Naive thymus-derived CD4-positive, alpha-beta T cell (primary cell): Measurements from ENCODE around the gene ACAA1. TPM values are rescaled to one million over a fixed set of nuclear protein-coding genes. Genes with fewer than 3 reads are reported as not detected.

ENCODE experiments used
- ATAC-seq: fragments of 150-1000 bp; cut with Tn5 transposase; 2 replicates; pipeline ENCODE4 v1.10.0; 2021; ENCODE audit warnings: mild to moderate bottlenecking, moderate library complexity
- CTCF ChIA-PET: fragments of 350-600 bp; sonication (Branson Sonifier 250); formaldehyde crosslinking; loops from one replicate; lab custom pipeline; 2021; ENCODE audit warnings: antibody characterized with exemption; lab: Charles Lee
- POLR2A ChIA-PET: fragments of 350-600 bp; sonication (Branson Sonifier 250); formaldehyde crosslinking; loops from one replicate; lab custom pipeline; 2021; ENCODE audit warnings: antibody characterized with exemption, inconsistent platforms; lab: Charles Lee
- DNase-seq, 9 donors: peaks; one replicate each; pipeline versions ENCODE4 v3.0.0 to v3.0.0-alpha.2; 2020 to 2022; ENCODE audit warnings: mixed read lengths in 1 of 9
- H3K27ac ChIP-seq: one replicate; pipeline ENCODE4 v1.7.0; 2013; ENCODE audit warnings: mild to moderate bottlenecking, low read depth, low read length, moderate library complexity
- H3K27me3 ChIP-seq, 2 donors: one replicate each; pipeline ENCODE4 v1.7.0; 2013; ENCODE audit warnings: low read length in 2 of 2, mild to moderate bottlenecking in 2 of 2, moderate library complexity in 2 of 2; ENCODE audit not compliant: control insufficient read depth in 2 of 2, insufficient read depth in 2 of 2
- H3K36me3 ChIP-seq, 3 experiments: 1 replicate in 2 of 3; 2 replicates in 1 of 3; pipeline ENCODE4 v1.7.0; 2013; ENCODE audit warnings: low read length in 3 of 3, mild to moderate bottlenecking in 3 of 3, moderate library complexity in 1 of 3; ENCODE audit not compliant: insufficient read depth in 3 of 3, control insufficient read depth in 2 of 3
- H3K4me1 ChIP-seq, 2 donors: one replicate each; pipeline ENCODE4 v1.7.0; 2013; ENCODE audit warnings: low read length in 2 of 2, mild to moderate bottlenecking in 2 of 2, moderate library complexity in 1 of 2; ENCODE audit not compliant: control insufficient read depth in 2 of 2, insufficient read depth in 2 of 2
- H3K4me3 ChIP-seq: 2 replicates; pipeline ENCODE4 v1.7.0; 2013; ENCODE audit warnings: mild to moderate bottlenecking, low read length
- H3K9me3 ChIP-seq, 3 experiments: 1 replicate in 2 of 3; 2 replicates in 1 of 3; pipeline ENCODE4 v1.7.0; 2013; ENCODE audit warnings: low read length in 3 of 3; ENCODE audit not compliant: control insufficient read depth in 2 of 3
- H3K27ac Mint-ChIP-seq, 9 donors: one replicate each; pipeline ENCODE4 v1.8.0; 2020 to 2022; ENCODE audit warnings: mixed read lengths in 9 of 9, mild to moderate bottlenecking in 8 of 9, moderate library complexity in 5 of 9, inconsistent platforms in 2 of 9
- H3K27me3 Mint-ChIP-seq, 5 donors: one replicate each; pipeline ENCODE4 v1.8.0; 2021 to 2022; ENCODE audit warnings: mixed read lengths in 5 of 5, mild to moderate bottlenecking in 1 of 5
- H3K36me3 Mint-ChIP-seq, 5 donors: one replicate each; pipeline ENCODE4 v1.8.0; 2020 to 2022; ENCODE audit warnings: mixed read lengths in 5 of 5, mild to moderate bottlenecking in 3 of 5, inconsistent platforms in 1 of 5
- H3K4me1 Mint-ChIP-seq, 7 donors: one replicate each; pipeline ENCODE4 v1.8.0; 2020 to 2022; ENCODE audit warnings: mixed read lengths in 7 of 7, mild to moderate bottlenecking in 3 of 7, inconsistent platforms in 1 of 7
- H3K4me3 Mint-ChIP-seq, 10 donors: one replicate each; pipeline ENCODE4 v1.8.0; 2020 to 2022; ENCODE audit warnings: mild to moderate bottlenecking in 10 of 10, mixed read lengths in 10 of 10, moderate library complexity in 6 of 10, inconsistent platforms in 2 of 10
- H3K9me3 Mint-ChIP-seq, 11 donors: one replicate each; pipeline ENCODE4 v1.8.0; 2020 to 2022; ENCODE audit warnings: mixed read lengths in 11 of 11, mild to moderate bottlenecking in 4 of 11, inconsistent platforms in 1 of 11, moderate library complexity in 1 of 11
- intact Hi-C, 2 donors: fragments of 100-400 bp; cut with micrococcal nuclease; formaldehyde crosslinking; loops; one replicate each; pipeline ENCODE4 v1.15.1; 2023
- polyA plus RNA-seq, 2 donors: library from polyadenylated mRNA; unstranded; fragments of 300-500 nt; fragmentation: Illumina TruSeq; gene quantifications; one replicate each; pipeline ENCODE4 v1.2.3, GENCODE V29; 2021
- total RNA-seq, 6 experiments: library from RNA in 5 of 6; stranded (reverse) in 5 of 6; gene quantifications; 1 replicate in 5 of 6; 2 replicates in 1 of 6; pipeline ENCODE4 v1.2.3 and lab custom pipeline; 2021 to 2026

The ACAA1 gene
- total and polyA plus RNA-seq, 7 experiments from 2014 or later = 64.4 to 129 (median 90.1) TPM

- Mint-ChIP-seq H3K9me3 (no peaks in the 10 kb centered on the region), H3K4me1 (peaks cover 4 to 16% (median 6%) of the 10 kb centered on the region in 7 donors), H3K36me3 (peaks cover 0 to 42% (median 12%) of the 10 kb centered on the region in 5 donors), H3K4me3 (no peak overlapping the region), H3K27ac (peak overlapping the region in 3 of 9 donors; percentile 6 to 45 (median 23)), H3K27me3 (no peaks in the 10 kb centered on the region)
- H3K9me3 ChIP-seq = no peaks in the 10 kb centered on the region
- POLR2A ChIA-PET = interaction anchor here (0.8 kb wide), 1 partner anchor 40 kb away, joined by 3 read pairs; no protein-coding TSS in a partner anchor
- H3K27me3 ChIP-seq = no peaks in the 10 kb centered on the region
- ATAC-seq = no peak
- H3K36me3 ChIP-seq = peaks cover 23 to 94% (median 26%) of the 10 kb centered on the region in 3 experiments
- H3K4me1 ChIP-seq = no peaks in the 10 kb centered on the region
- H3K4me3 ChIP-seq = no peak overlapping the region
- H3K27ac ChIP-seq = no peak overlapping the region
- CTCF ChIA-PET = no interaction called here
- no peak for DNase-seq
- intact Hi-C loops = no loop called here
These were observed 12.4 kb downstream of the ACAA1 start for GRCh38 chr3:38124324-38125122.

GRCh38 chr3:38122712-38123290 lies 14.1 kb downstream of the ACAA1 start:
- H3K27ac ChIP-seq = no peak overlapping the region
- POLR2A ChIA-PET = no interaction called here
- peak in 1 of 9 donors; percentile 18 for DNase-seq
- Mint-ChIP-seq H3K4me1 (peaks cover 4 to 20% (median 10%) of the 10 kb centered on the region in 7 donors), H3K4me3 (no peak overlapping the region), H3K36me3 (peaks cover 0 to 37% (median 12%) of the 10 kb centered on the region in 5 donors), H3K9me3 (no peaks in the 10 kb centered on the region), H3K27ac (peak overlapping the region in 2 of 9 donors; percentile 45 to 77), H3K27me3 (no peaks in the 10 kb centered on the region)
- H3K36me3 ChIP-seq = peaks cover 19 to 78% (median 23%) of the 10 kb centered on the region in 3 experiments
- intact Hi-C loops = no loop called here
- CTCF ChIA-PET = no interaction called here
- no peak overlapping the region for H3K4me3 ChIP-seq
- no peaks in the 10 kb centered on the region for H3K4me1 ChIP-seq
- H3K27me3 ChIP-seq = no peaks in the 10 kb centered on the region
- ATAC-seq = no peak
- no peaks in the 10 kb centered on the region for H3K9me3 ChIP-seq

GRCh38 chr3:38121832-38122461 lies 15.0 kb downstream of the ACAA1 start:
- Histone ChIP-seq H3K4me1 (no peaks in the 10 kb centered on the region), H3K4me3 (no peak overlapping the region), H3K27ac (no peak overlapping the region), H3K27me3 (no peaks in the 10 kb centered on the region), H3K9me3 (no peaks in the 10 kb centered on the region), H3K36me3 (peaks cover 11 to 69% (median 14%) of the 10 kb centered on the region in 3 experiments)
- Mint-ChIP-seq H3K9me3 (no peaks in the 10 kb centered on the region), H3K4me3 (no peak overlapping the region), H3K27ac (peak overlapping the region in 2 of 9 donors; percentile 1 to 52), H3K27me3 (no peaks in the 10 kb centered on the region), H3K36me3 (peaks cover 0 to 29% (median 12%) of the 10 kb centered on the region in 5 donors), H3K4me1 (peaks cover 4 to 20% (median 9%) of the 10 kb centered on the region in 7 donors)
- DNase-seq (peak in 1 of 9 donors; percentile 16), ATAC-seq (no peak)
- POLR2A ChIA-PET = no interaction called here
- intact Hi-C loops = no loop called here
- CTCF ChIA-PET = no interaction called here

- ATAC-seq (no peak), DNase-seq (no peak)
- H3K9me3 Mint-ChIP-seq = no peaks in the 10 kb centered on the region
- Histone ChIP-seq H3K4me3 (no peak overlapping the region), H3K27ac (no peak overlapping the region), H3K36me3 (peaks cover 7 to 64% (median 9%) of the 10 kb centered on the region in 3 experiments), H3K27me3 (no peaks in the 10 kb centered on the region), H3K4me1 (no peaks in the 10 kb centered on the region), H3K9me3 (no peaks in the 10 kb centered on the region)
- peaks cover 4 to 20% (median 9%) of the 10 kb centered on the region in 7 donors for H3K4me1 Mint-ChIP-seq
- H3K27me3 Mint-ChIP-seq = no peaks in the 10 kb centered on the region
- H3K4me3 Mint-ChIP-seq = no peak overlapping the region
- CTCF ChIA-PET = no interaction called here
- POLR2A ChIA-PET = no interaction called here
- intact Hi-C loops = no loop called here
- no peak overlapping the region for H3K27ac Mint-ChIP-seq
- H3K36me3 Mint-ChIP-seq = peaks cover 0 to 25% (median 12%) of the 10 kb centered on the region in 5 donors
These were observed 15.5 kb downstream of the ACAA1 start for GRCh38 chr3:38121451-38121831.

- ATAC-seq (no peak), DNase-seq (no peak)
- Histone ChIP-seq H3K36me3 (peaks cover 3 to 58% (median 7%) of the 10 kb centered on the region in 3 experiments), H3K4me3 (no peak overlapping the region), H3K27me3 (no peaks in the 10 kb centered on the region), H3K27ac (no peak overlapping the region), H3K9me3 (no peaks in the 10 kb centered on the region), H3K4me1 (no peaks in the 10 kb centered on the region)
- POLR2A ChIA-PET = no interaction called here
- intact Hi-C loops = no loop called here
- Mint-ChIP-seq H3K4me1 (peaks cover 4 to 20% (median 10%) of the 10 kb centered on the region in 7 donors), H3K4me3 (no peak overlapping the region), H3K27me3 (no peaks in the 10 kb centered on the region), H3K9me3 (no peaks in the 10 kb centered on the region), H3K27ac (peak overlapping the region in 2 of 9 donors; percentile 29 to 32), H3K36me3 (peaks cover 0 to 24% (median 12%) of the 10 kb centered on the region in 5 donors)
- CTCF ChIA-PET = interaction anchor here (2.6 kb wide), 1 partner anchor 359 kb away, joined by 10 read pairs; no protein-coding TSS in a partner anchor
These were observed 16.1 kb downstream of the ACAA1 start for GRCh38 chr3:38120693-38121450.
